ENCODE data around the gene SMIM35.

- TF ChIP-seq, protein P1, sequence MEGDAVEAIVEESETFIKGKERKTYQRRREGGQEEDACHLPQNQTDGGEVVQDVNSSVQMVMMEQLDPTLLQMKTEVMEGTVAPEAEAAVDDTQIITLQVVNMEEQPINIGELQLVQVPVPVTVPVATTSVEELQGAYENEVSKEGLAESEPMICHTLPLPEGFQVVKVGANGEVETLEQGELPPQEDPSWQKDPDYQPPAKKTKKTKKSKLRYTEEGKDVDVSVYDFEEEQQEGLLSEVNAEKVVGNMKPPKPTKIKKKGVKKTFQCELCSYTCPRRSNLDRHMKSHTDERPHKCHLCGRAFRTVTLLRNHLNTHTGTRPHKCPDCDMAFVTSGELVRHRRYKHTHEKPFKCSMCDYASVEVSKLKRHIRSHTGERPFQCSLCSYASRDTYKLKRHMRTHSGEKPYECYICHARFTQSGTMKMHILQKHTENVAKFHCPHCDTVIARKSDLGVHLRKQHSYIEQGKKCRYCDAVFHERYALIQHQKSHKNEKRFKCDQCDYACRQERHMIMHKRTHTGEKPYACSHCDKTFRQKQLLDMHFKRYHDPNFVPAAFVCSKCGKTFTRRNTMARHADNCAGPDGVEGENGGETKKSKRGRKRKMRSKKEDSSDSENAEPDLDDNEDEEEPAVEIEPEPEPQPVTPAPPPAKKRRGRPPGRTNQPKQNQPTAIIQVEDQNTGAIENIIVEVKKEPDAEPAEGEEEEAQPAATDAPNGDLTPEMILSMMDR (IDR thresholded peaks at IDR 0.05; ENCODE audit: low read length), result no peak
- no peak for TF ChIP-seq EZH2 (IDR thresholded peaks at IDR 0.05; ENCODE audit: borderline replicate concordance, low read length)
Observed at GRCh38 chr11:117961896-117962295, 124.9 kb downstream of the SMIM35 start.
